Loucy (cell line): ENCODE measurements around the gene CUL9.

Experiments used
- H2AFZ ChIP-seq: fragments of 200-600 bp; sonication (generic); 2 replicates; pipeline ENCODE4 v1.6.0; 2016; ENCODE audit warnings: antibody characterized with exemption, mild to moderate bottlenecking, low read length, moderate library complexity
- H3F3A ChIP-seq: fragments of 200-600 bp; 2 replicates; pipeline ENCODE4 v1.6.0; 2016; ENCODE audit warnings: antibody characterized with exemption, low read depth, mild to moderate bottlenecking
- H3K27me3 ChIP-seq: fragments of 200-600 bp; sonication (generic); 2 replicates; pipeline ENCODE4 v1.6.1; 2014; ENCODE audit warnings: low read length, mild to moderate bottlenecking; ENCODE audit not compliant: insufficient read depth, poor library complexity, severe bottlenecking
- H3K36me3 ChIP-seq: fragments of 200-600 bp; sonication (generic); 2 replicates; pipeline ENCODE4 v1.6.1; 2016; ENCODE audit warnings: low read length; ENCODE audit not compliant: insufficient read depth
- H3K4me1 ChIP-seq: fragments of 200-600 bp; sonication (generic); 2 replicates; pipeline ENCODE4 v1.5.1; 2014; ENCODE audit warnings: low read length, mild to moderate bottlenecking; ENCODE audit not compliant: insufficient read depth, poor library complexity, severe bottlenecking
- H3K4me2 ChIP-seq: fragments of 200-600 bp; sonication (generic); 2 replicates; pipeline ENCODE4 v1.6.0; 2014; ENCODE audit warnings: antibody characterized with exemption, low read length, low read depth, mild to moderate bottlenecking; ENCODE audit not compliant: poor library complexity, severe bottlenecking
- H3K4me3 ChIP-seq: fragments of 200-600 bp; sonication (generic); 2 replicates; pipeline ENCODE4 v1.5.1; 2014; ENCODE audit warnings: low read length, mild to moderate bottlenecking, mixed read lengths; ENCODE audit not compliant: poor library complexity, severe bottlenecking
- H3K79me2 ChIP-seq: fragments of 200-600 bp; sonication (generic); 2 replicates; pipeline ENCODE4 v1.6.1; 2014; ENCODE audit warnings: low read length; ENCODE audit not compliant: insufficient read depth
- H3K9ac ChIP-seq: fragments of 200-600 bp; sonication (generic); 2 replicates; pipeline ENCODE4 v1.6.0; 2014; ENCODE audit warnings: mild to moderate bottlenecking, low read depth, low read length, moderate library complexity; ENCODE audit not compliant: poor library complexity, severe bottlenecking
- H3K9me2 ChIP-seq: fragments of 200-600 bp; sonication (generic); replicated peaks from 2 replicates; pipeline ENCODE4 v1.6.1; 2016; ENCODE audit warnings: low read depth, low read length, mixed read lengths
- H3K9me3 ChIP-seq: fragments of 200-600 bp; sonication (generic); 2 replicates; pipeline ENCODE4 v1.6.1; 2014; ENCODE audit warnings: mild to moderate bottlenecking, antibody characterized with exemption, low read length, low read depth; ENCODE audit not compliant: insufficient read depth
- H4K20me1 ChIP-seq: fragments of 200-600 bp; sonication (generic); 2 replicates; pipeline ENCODE4 v1.6.0; 2014; ENCODE audit warnings: antibody characterized with exemption, low read length, mild to moderate bottlenecking; ENCODE audit not compliant: insufficient read depth, poor library complexity, severe bottlenecking
- EZH2phosphoT487 ChIP-seq: fragments of 200-600 bp; IDR thresholded peaks from 2 replicates; pipeline ENCODE4 v1.6.1; 2018; ENCODE audit warnings: antibody characterized with exemption, mild to moderate bottlenecking, moderate library complexity, borderline replicate concordance
- TF ChIP-seq, protein P1 (sequence below): fragments of 200-600 bp; sonication (generic); conservative IDR thresholded peaks from 2 replicates; pipeline ENCODE4 v1.5.1; 2014; ENCODE audit warnings: mild to moderate bottlenecking, antibody characterized with exemption, low read length

Gene CUL9

GRCh38 chr6:43175676-43176422 is 6.1 kb upstream of the CUL9 start:
- Histone ChIP-seq H3K4me2 (peak overlapping the region; percentile 92), H3K9me2 (no peaks in the 10 kb centered on the region), H3K79me2 (peaks cover 55% of the 10 kb centered on the region), H2AFZ (no peak overlapping the region), H3K4me3 (no peak overlapping the region), H3K4me1 (peaks cover 34% of the 10 kb centered on the region), H3K9me3 (no peaks in the 10 kb centered on the region), H3K27me3 (no peaks in the 10 kb centered on the region), H3K9ac (no peak overlapping the region), H3K36me3 (peaks cover 42% of the 10 kb centered on the region; the same call in 1 of the 2 replicates), H3F3A (peaks cover 7% of the 10 kb centered on the region; the same call in 1 of the 2 replicates), H4K20me1 (peaks cover 44% of the 10 kb centered on the region)
- TF ChIP-seq, protein P1, sequence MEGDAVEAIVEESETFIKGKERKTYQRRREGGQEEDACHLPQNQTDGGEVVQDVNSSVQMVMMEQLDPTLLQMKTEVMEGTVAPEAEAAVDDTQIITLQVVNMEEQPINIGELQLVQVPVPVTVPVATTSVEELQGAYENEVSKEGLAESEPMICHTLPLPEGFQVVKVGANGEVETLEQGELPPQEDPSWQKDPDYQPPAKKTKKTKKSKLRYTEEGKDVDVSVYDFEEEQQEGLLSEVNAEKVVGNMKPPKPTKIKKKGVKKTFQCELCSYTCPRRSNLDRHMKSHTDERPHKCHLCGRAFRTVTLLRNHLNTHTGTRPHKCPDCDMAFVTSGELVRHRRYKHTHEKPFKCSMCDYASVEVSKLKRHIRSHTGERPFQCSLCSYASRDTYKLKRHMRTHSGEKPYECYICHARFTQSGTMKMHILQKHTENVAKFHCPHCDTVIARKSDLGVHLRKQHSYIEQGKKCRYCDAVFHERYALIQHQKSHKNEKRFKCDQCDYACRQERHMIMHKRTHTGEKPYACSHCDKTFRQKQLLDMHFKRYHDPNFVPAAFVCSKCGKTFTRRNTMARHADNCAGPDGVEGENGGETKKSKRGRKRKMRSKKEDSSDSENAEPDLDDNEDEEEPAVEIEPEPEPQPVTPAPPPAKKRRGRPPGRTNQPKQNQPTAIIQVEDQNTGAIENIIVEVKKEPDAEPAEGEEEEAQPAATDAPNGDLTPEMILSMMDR: no peak
- TF ChIP-seq EZH2phosphoT487: no peak

GRCh38 chr6:43176423-43176786 is 5.6 kb upstream of the CUL9 start:
- Histone ChIP-seq H3K4me1 (peaks cover 37% of the 10 kb centered on the region), H3F3A (peaks cover 12% of the 10 kb centered on the region), H3K9me3 (no peaks in the 10 kb centered on the region), H4K20me1 (peaks cover 44% of the 10 kb centered on the region), H2AFZ (no peak overlapping the region), H3K9me2 (no peaks in the 10 kb centered on the region), H3K4me3 (no peak overlapping the region), H3K27me3 (no peaks in the 10 kb centered on the region), H3K36me3 (peaks cover 42% of the 10 kb centered on the region; the same call in 1 of the 2 replicates), H3K9ac (no peak overlapping the region), H3K79me2 (peaks cover 55% of the 10 kb centered on the region), H3K4me2 (peak overlapping the region; percentile 92)
- no peak for TF ChIP-seq EZH2phosphoT487
- TF ChIP-seq, protein P1: no peak

- Histone ChIP-seq H3K36me3 (peaks cover 42% of the 10 kb centered on the region; the same call in 1 of the 2 replicates), H3K9me3 (no peaks in the 10 kb centered on the region), H3K4me3 (no peak overlapping the region), H3K9ac (no peak overlapping the region), H2AFZ (no peak overlapping the region), H4K20me1 (peaks cover 34% of the 10 kb centered on the region), H3F3A (peaks cover 16% of the 10 kb centered on the region), H3K27me3 (no peaks in the 10 kb centered on the region), H3K9me2 (no peaks in the 10 kb centered on the region), H3K79me2 (peaks cover 49% of the 10 kb centered on the region), H3K4me1 (peaks cover 43% of the 10 kb centered on the region), H3K4me2 (no peak overlapping the region)
- TF ChIP-seq EZH2phosphoT487: no peak
Measured at GRCh38 chr6:43178150-43178549, 3.8 kb upstream of the CUL9 start.
